HG02885 (cell line): Measurements from ENCODE around the gene LPP.

Experiments used
- ATAC-seq: cut with Tn5 transposase; IDR thresholded peaks from one replicate; pipeline ENCODE4 v1.9.1; 2021; ENCODE audit warnings: mild to moderate bottlenecking; ENCODE audit not compliant: unreplicated experiment, poor library complexity

LPP gene

DNA sequence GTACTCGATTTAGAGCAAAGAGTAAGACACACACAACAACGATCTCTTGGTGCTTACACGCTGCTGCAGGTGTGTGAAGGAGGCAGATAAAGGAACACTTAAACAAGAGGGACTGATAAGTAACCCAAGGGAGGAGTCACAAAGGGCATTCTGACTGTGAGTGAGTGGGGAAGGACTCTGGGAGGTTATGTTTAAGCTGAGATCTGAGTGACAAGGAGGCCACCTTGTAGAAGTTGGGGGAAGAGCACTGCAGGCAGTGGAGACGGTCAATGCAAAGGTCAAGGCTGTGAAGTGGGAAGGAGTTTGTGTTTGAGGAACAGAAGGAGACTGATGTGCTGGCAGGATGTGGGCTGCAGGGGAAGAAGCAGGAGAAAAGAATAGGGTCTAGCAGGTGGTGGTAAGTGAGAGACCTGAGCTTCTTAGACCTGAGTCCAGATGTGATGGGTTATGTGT lies 63.1 kb downstream of the LPP start:
- ATAC-seq, result no peak

- no peak for ATAC-seq
These were observed 63.8 kb downstream of the LPP start for GRCh38 chr3:188217726-188218125.

DNA sequence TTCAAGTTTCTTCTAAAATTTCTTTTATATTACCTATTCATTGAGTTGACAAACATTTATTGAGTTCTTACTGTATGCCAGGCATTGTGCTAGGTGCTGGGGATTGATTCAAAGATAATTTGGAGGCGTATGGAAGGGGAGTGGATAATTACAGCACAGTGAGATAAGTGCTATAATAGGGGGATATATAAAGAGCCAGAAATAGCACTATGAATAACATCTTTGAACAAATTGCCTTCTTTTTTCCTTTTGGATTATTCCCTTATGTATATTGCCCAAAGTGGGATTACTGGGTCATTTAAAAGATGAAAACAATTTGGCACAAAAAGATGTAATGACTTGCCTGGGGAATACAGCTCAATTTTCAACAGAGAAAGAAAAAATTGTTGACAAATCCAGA lies 64.6 kb downstream of the LPP start:
- ATAC-seq, result no peak

DNA sequence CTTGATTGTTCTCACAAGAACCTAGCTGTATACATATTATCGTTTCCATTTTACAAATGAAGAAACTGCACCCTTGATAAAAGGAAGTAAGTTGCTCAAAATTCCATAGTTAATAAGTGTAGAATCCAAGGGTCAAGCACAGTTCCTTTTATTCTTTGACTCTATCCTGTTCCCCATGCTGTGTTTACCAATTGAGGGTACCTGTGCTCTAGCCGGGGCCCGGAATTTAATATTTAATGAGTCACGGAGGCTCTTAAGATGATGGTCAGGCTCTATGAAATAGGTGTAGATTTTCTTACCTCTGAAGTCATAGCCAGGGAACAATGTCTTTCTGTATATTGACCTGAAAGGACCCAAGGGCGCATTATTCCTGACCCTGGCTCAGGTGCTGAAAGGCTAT lies 65.2 kb downstream of the LPP start:
- no peak for ATAC-seq

DNA sequence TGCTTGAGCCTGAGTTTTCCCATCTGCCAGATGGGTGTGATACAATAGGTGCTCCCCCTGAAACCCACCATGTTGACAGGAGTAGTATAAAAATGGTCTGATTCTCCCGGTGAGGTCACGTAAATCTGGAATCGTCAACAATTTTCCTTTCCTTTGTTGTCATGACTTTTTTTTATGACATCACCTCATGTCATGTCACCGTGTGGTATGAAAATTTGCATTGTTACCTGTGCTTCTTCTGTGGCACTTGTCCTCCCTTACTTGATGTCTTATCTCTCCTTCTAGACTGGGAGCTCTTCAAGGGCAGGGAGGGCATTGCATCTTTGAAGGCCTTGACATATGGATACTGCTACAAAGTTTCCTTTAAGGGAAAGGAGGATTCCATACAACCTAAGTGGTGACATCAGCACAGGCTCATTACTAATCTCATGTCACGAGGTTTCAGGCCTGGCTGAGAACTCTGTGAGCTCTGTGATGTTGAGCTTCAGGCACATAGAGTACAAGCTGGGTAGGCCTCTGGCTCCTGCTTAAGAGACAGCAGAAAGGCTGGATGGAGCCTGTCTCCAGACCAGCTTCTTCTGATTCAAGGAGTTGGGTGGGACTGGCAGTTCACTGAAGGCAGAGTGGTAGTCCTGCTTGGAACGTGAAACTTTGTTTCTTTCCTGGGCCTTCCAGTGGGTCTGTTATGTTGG lies 66.3 kb downstream of the LPP start:
- ATAC-seq, result no peak

- no peak for ATAC-seq
These were observed 67.2 kb downstream of the LPP start for GRCh38 chr3:188220988-188221818.

GRCh38 chr3:188223936-188224335 lies 70.0 kb downstream of the LPP start:
- no peak for ATAC-seq

GRCh38 chr3:188227442-188227841 lies 73.5 kb downstream of the LPP start:
- no peak for ATAC-seq

DNA sequence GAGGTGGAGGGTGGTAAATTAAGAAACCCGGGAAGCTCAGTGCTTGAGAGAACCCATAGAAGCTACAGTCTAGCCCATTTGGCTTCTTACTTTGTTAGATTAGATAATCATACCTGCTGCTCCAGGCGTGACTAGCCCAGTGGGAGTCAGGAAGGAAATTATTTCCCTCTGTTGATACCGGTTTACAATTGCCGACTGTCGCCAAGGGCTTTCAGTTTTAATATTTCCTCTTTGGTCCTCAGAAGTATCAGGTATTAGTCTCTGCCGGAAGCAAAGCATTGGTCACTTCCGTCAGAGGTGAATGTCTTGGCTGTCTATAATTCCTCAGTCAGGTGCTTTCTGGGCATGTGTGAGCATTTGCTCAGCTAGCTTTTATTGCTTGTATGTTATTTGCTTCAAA lies 75.2 kb downstream of the LPP start:
- ATAC-seq, result no peak

- ATAC-seq, result no peak
These were observed 75.8 kb downstream of the LPP start for GRCh38 chr3:188229726-188230125.

- no peak for ATAC-seq
These were observed 77.0 kb downstream of the LPP start for GRCh38 chr3:188230962-188231361.

DNA sequence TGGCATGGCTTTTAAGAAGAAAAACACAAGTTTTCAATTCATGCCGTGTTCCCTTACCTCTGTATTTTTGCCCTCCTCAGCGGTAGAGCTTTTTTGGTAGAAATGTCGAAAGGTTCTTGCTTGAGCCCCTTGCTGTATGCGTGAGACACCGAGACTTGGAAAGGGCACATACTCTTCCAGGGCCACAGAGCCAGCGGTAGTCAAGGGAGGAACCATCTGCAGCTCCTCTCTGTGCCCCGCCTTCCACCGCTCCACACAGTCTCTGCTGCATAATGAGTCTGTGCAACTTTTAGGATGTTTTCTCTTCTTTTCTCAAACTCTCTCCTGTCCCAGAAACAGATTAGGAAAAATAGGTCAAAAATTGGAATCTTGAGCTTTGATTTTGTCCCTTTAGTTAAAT lies 77.5 kb downstream of the LPP start:
- no peak for ATAC-seq

DNA sequence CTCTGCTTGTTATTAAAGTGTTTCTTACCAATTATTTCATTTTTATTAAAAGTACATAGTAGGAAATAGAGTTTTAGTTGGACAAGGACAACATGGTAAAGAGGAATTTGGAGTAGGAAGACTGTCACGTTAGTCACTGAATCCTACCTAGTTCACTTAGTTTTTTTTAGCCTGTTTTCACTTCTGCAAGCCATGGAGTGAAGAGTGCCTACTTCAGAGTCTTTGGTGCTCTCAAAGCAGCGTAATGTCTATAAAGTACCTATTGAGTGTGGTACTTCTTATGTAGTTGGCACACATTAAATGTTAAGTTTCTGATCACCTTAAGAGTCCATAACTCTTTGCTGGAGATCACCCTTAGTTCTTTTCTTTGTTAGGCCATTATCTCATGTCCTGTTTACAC lies 78.7 kb downstream of the LPP start:
- no peak for ATAC-seq

- no peak for ATAC-seq
These were observed 79.4 kb downstream of the LPP start for GRCh38 chr3:188233320-188233719.

DNA sequence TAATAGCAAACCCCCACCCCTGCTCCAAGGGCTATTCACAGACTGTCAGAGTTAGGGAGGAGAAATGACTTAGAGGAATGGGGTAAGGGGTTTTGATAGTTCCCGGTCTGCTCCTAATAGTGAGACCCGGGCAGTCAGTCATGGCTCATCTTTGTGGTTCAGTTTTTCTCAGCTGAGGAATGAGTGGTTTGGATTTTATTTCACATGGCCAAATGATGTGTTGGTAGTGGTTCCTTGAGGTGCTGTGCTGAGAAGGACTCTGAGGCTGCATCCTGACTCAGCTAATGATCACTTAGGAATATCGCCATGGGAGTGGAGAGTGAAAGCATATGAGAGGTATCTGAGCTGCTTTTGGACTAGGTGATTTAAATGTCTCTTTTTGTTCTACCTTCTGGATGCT lies 80.2 kb downstream of the LPP start:
- no peak for ATAC-seq

- ATAC-seq, result no peak
These were observed 82.3 kb downstream of the LPP start for GRCh38 chr3:188236271-188236670.

- no peak for ATAC-seq
These were observed 85.1 kb downstream of the LPP start for GRCh38 chr3:188239035-188239434.

- ATAC-seq, result no peak
These were observed 85.6 kb downstream of the LPP start for GRCh38 chr3:188239577-188239976.

DNA sequence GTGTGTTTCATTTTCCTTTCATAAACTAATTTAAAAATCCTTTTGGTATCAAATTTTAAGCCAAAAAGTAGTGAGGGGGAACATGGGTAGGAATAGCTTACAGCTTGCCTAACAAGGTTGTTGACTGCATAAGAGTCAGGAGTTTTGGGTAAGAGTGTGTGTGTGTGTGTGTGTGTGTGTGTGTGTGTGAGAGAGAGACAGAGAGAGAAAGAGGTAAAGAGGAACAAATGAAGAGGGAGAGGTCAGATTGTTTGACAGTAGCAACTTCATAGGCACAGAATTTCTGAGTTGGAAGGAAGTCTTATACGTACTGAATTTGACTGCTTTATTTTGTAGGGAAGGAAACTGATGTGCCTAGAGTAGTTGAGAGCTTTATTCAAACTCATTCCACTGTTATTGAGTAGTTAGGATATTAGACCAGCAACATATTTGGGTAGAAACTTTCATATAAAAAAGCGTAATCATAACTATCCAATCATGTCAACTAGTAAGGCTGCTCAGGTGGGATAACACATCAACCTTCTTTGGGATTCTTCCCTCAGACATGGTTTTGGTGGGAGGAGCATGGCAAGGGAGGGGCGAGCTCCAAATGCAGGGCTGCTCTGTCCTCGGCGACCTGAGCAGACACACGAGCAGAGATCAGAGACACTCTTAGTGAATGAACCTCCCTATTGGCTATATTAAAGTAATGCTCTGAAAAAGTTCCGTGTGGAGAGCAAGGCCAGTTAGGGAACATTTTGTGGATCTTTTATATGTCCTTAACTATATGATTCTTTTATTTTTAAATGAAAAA lies 86.4 kb downstream of the LPP start:
- no peak for ATAC-seq

GRCh38 chr3:188241072-188241471 lies 87.1 kb downstream of the LPP start:
- no peak for ATAC-seq

- no peak for ATAC-seq
These were observed 87.9 kb downstream of the LPP start for GRCh38 chr3:188241883-188242282.
